ENCODE data around the gene RGS8. TPM values are rescaled to one million over a fixed set of nuclear protein-coding genes. Genes with fewer than 3 reads are reported as not detected.

RGS8 gene
- polyA plus RNA-seq, 3 donors = not detected

DNA sequence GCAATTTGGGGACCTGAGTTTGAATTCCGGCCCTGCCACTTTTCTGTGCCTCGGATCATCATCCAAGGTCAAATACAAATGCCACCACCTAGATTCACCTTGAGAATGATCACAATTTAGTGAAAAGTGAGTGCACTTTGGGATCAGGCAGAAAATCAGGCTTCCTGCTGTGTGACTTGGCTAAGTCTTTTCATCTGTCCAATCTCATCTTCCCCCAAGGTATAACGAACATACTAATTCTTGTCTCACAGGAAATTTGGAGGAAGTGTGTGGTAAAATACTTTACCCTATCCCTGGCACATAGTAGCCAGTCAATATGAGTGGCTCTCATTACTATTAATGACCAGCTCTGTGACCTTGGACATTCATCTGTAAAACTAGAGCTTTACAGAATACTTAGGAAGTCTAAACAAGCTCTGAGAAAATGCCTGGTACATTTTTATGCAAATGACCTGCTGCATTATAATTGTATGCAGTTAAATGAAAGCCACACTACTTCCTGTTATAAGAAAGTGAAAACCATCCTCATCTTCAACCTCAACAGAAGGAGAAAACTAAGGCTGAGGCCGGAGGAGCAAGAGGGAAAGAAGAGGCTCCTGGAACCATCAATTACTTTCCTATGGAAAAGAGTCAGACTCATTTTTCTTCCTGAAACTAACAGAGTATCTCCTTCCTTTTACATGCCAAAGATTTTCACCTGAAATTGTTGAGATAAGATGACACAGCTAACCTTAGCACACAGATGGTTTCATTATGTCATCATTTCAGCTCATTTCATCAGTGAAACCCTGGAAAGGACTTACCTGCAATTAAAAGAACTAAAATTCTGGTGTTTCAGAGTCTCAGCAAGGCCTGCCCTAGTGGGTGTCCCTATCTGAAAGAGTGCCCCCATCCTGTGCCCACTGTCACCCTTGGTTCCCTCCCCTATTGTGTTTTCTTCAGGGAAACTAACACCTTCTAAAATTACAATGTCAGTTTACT, 32.6 kb upstream of the RGS8 start:
- peaks cover 0 to 2% (median 0%) of the 10 kb centered on the region in 3 donors for H3K27me3 Mint-ChIP-seq (ENCODE audit: low read depth in 3 of 3)
- Histone ChIP-seq H4K20me1 (ENCODE audit: insufficient read depth, low read length) (no peaks in the 10 kb centered on the region), H3K79me2 (ENCODE audit: insufficient read depth, low read length) (no peaks in the 10 kb centered on the region), H3K36me3 (replicated peaks in 1 of 2; ENCODE audit: control insufficient read depth in 1 of 2, insufficient read depth in 2 of 2, low read length in 2 of 2) (no peaks in the 10 kb centered on the region), H3K27me3 (ENCODE audit: control insufficient read depth in 2 of 2, insufficient read depth in 2 of 2, low read length in 2 of 2) (no peaks in the 10 kb centered on the region), H3K4me2 (replicated peaks; ENCODE audit: extremely low read depth, low read length, poor library complexity, severe bottlenecking) (no peak overlapping the region), H3K4me1 (ENCODE audit: control insufficient read depth in 1 of 2, insufficient read depth in 2 of 2, low read length in 2 of 2) (no peaks in the 10 kb centered on the region), H3K27ac (ENCODE audit: low read depth in 1 of 2, low read length in 2 of 2) (no peak overlapping the region), H2AFZ (ENCODE audit: insufficient read depth, low read depth, low read length, poor library complexity, severe bottlenecking) (no peak overlapping the region), H3K4me3 (replicated peaks in 1 of 3; ENCODE audit: low read depth in 2 of 3, low read length in 3 of 3) (no peak overlapping the region), H3K9ac (ENCODE audit: insufficient read depth, low read length, poor library complexity, severe bottlenecking) (no peak overlapping the region), H3K9me3 (replicated peaks in 1 of 2; ENCODE audit: control insufficient read depth in 1 of 2, insufficient read depth in 1 of 2, low read length in 2 of 2) (no peaks in the 10 kb centered on the region)
- no CpG with 5 or more reads among the region's 4 CpGs for WGBS (ENCODE audit: insufficient coverage)
- H3K27ac Mint-ChIP-seq = no peak overlapping the region
- no peak for DNase-seq
- TF ChIP-seq, protein P1, sequence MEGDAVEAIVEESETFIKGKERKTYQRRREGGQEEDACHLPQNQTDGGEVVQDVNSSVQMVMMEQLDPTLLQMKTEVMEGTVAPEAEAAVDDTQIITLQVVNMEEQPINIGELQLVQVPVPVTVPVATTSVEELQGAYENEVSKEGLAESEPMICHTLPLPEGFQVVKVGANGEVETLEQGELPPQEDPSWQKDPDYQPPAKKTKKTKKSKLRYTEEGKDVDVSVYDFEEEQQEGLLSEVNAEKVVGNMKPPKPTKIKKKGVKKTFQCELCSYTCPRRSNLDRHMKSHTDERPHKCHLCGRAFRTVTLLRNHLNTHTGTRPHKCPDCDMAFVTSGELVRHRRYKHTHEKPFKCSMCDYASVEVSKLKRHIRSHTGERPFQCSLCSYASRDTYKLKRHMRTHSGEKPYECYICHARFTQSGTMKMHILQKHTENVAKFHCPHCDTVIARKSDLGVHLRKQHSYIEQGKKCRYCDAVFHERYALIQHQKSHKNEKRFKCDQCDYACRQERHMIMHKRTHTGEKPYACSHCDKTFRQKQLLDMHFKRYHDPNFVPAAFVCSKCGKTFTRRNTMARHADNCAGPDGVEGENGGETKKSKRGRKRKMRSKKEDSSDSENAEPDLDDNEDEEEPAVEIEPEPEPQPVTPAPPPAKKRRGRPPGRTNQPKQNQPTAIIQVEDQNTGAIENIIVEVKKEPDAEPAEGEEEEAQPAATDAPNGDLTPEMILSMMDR (IDR thresholded peaks at IDR 0.05) = no peak
- no peak overlapping the region for H3K4me3 Mint-ChIP-seq
- H3K36me3 Mint-ChIP-seq = no peaks in the 10 kb centered on the region
- intact Hi-C loops (cut with micrococcal nuclease) = no loop called here
- H3K4me1 Mint-ChIP-seq = no peaks in the 10 kb centered on the region
- peaks cover 0 to 2% (median 0%) of the 10 kb centered on the region in 7 donors for H3K9me3 Mint-ChIP-seq

DNA sequence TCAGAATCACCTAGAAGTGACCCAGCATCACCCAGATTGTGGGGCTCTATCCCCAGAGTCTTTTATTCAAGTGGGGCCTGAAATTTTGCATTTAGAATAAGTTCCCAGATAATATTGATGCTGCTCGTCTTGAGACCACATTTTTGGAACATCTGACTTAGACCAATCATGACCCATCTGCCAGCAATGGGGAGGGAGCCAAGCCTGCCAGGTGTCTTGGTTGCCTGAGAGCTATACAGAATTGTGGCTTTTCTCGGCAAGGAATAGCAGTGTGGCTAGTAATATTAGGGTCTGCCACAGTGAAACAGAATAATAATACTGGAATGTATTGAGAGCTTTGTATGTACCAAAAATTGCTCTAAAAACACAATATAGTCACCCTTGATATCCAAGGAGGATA, 31.1 kb upstream of the RGS8 start:
- peaks cover 0 to 2% (median 0%) of the 10 kb centered on the region in 7 donors for H3K9me3 Mint-ChIP-seq
- no CpG with 5 or more reads among the region's 2 CpGs for WGBS (ENCODE audit: insufficient coverage)
- Histone ChIP-seq H3K4me3 (replicated peaks in 1 of 3; ENCODE audit: low read depth in 2 of 3, low read length in 3 of 3) (no peak overlapping the region), H3K9me3 (replicated peaks in 1 of 2; ENCODE audit: control insufficient read depth in 1 of 2, insufficient read depth in 1 of 2, low read length in 2 of 2) (no peaks in the 10 kb centered on the region), H3K9ac (ENCODE audit: insufficient read depth, low read length, poor library complexity, severe bottlenecking) (no peak overlapping the region), H3K4me2 (replicated peaks; ENCODE audit: extremely low read depth, low read length, poor library complexity, severe bottlenecking) (no peak overlapping the region), H4K20me1 (ENCODE audit: insufficient read depth, low read length) (no peaks in the 10 kb centered on the region), H3K4me1 (ENCODE audit: control insufficient read depth in 1 of 2, insufficient read depth in 2 of 2, low read length in 2 of 2) (no peaks in the 10 kb centered on the region), H2AFZ (ENCODE audit: insufficient read depth, low read depth, low read length, poor library complexity, severe bottlenecking) (no peak overlapping the region), H3K79me2 (ENCODE audit: insufficient read depth, low read length) (no peaks in the 10 kb centered on the region), H3K27me3 (ENCODE audit: control insufficient read depth in 2 of 2, insufficient read depth in 2 of 2, low read length in 2 of 2) (no peaks in the 10 kb centered on the region), H3K36me3 (replicated peaks in 1 of 2; ENCODE audit: control insufficient read depth in 1 of 2, insufficient read depth in 2 of 2, low read length in 2 of 2) (no peaks in the 10 kb centered on the region), H3K27ac (ENCODE audit: low read depth in 1 of 2, low read length in 2 of 2) (no peak overlapping the region)
- peaks cover 0 to 2% (median 0%) of the 10 kb centered on the region in 3 donors for H3K27me3 Mint-ChIP-seq (ENCODE audit: low read depth in 3 of 3)
- no peak overlapping the region for H3K4me3 Mint-ChIP-seq
- H3K36me3 Mint-ChIP-seq = no peaks in the 10 kb centered on the region
- intact Hi-C loops (cut with micrococcal nuclease) = no loop called here
- no peak for DNase-seq
- H3K27ac Mint-ChIP-seq = no peak overlapping the region
- TF ChIP-seq, protein P1 (IDR thresholded peaks at IDR 0.05) = no peak
- H3K4me1 Mint-ChIP-seq = no peaks in the 10 kb centered on the region
